HepG2 (cell line): Measurements from ENCODE around the gene PNLDC1. TPM values are rescaled to one million over a fixed set of nuclear protein-coding genes. Genes with fewer than 3 reads are reported as not detected.

Experiments used
- FOXP1 ChIP-seq, 2 experiments: fragments of 450-650 bp in 1 of 2; IDR thresholded peaks; 2 replicates each; pipeline ENCODE4 v1.6.1; 2017 to 2018; ENCODE audit warnings: antibody characterized with exemption in 1 of 2
- GZF1 ChIP-seq: sonication (generic); formaldehyde crosslinking; IDR thresholded peaks from 2 replicates; pipeline ENCODE4 v1.5.1; 2020; ENCODE audit warnings: mild to moderate bottlenecking, missing genetic modification reagents
- KLF13 ChIP-seq: sonication (generic); formaldehyde crosslinking; IDR thresholded peaks from 2 replicates; pipeline ENCODE4 v1.4.0; 2020; ENCODE audit warnings: mild to moderate bottlenecking, missing genetic modification reagents
- RBFOX2 ChIP-seq: fragments of 200-400 bp; formaldehyde crosslinking; IDR thresholded peaks from 2 replicates; pipeline ENCODE4 v1.6.1; 2017; ENCODE audit warnings: low read depth, mild to moderate bottlenecking, low read length
- SALL1 ChIP-seq: sonication (generic); formaldehyde crosslinking; IDR thresholded peaks from 2 replicates; pipeline ENCODE4 v1.8.0; 2022; ENCODE audit warnings: mild to moderate bottlenecking, missing genetic modification reagents
- SNAI1 ChIP-seq: sonication (generic); formaldehyde crosslinking; IDR thresholded peaks from 2 replicates; pipeline ENCODE4 v1.5.0; 2020; ENCODE audit warnings: mild to moderate bottlenecking, missing genetic modification reagents, borderline replicate concordance
- ZNF570 ChIP-seq: sonication (generic); formaldehyde crosslinking; IDR thresholded peaks from 2 replicates; pipeline ENCODE4 v1.4.0; 2020; ENCODE audit warnings: mild to moderate bottlenecking, missing genetic modification reagents, borderline replicate concordance
- ZNF737 ChIP-seq: sonication (generic); formaldehyde crosslinking; IDR thresholded peaks from 2 replicates; pipeline ENCODE4 v1.5.0; 2020; ENCODE audit warnings: missing genetic modification reagents, mild to moderate bottlenecking, borderline replicate concordance
- polyA plus RNA-seq, 8 experiments: library from polyadenylated mRNA; depleted of rRNA in 3 of 8; stranded (reverse) in 7 of 8; unstranded in 1 of 8; fragments of >200 nt; fragmentation: Illumina TruSeq in 4 of 8; extraction: Trizol in 4 of 8; gene quantifications; 2 replicates each; pipeline versions ENCODE4 v1.2.1 to v1.2.3, GENCODE V29; 2011 to 2016; ENCODE audit warnings: low read depth in 4 of 8, missing spikeins in 1 of 8, mixed read lengths in 1 of 8; ENCODE audit not compliant: insufficient read depth in 1 of 8
- total RNA-seq, 5 experiments: library from RNA; depleted of rRNA; stranded (reverse); fragments of >200 nt; fragmentation: Illumina TruSeq; extraction: Trizol; gene quantifications; 2 replicates each; pipeline ENCODE4 v1.2.3, GENCODE V29; 2016; ENCODE audit warnings: low read depth in 1 of 5
- TF ChIP-seq, protein P1 (sequence below), 2 experiments: sonication (generic) in 1 of 2; formaldehyde crosslinking in 1 of 2; IDR thresholded peaks; 2 replicates each; pipeline versions ENCODE4 v1.6.1 to v1.9.0; 2014 to 2022; ENCODE audit warnings: antibody characterized with exemption in 1 of 2, borderline replicate concordance in 1 of 2, inconsistent platforms in 1 of 2, low read depth in 1 of 2, missing genetic modification reagents in 1 of 2
- TF ChIP-seq, protein P2 (sequence below): sonication (generic); formaldehyde crosslinking; IDR thresholded peaks from 2 replicates; pipeline ENCODE4 v1.8.1; 2023; ENCODE audit warnings: mild to moderate bottlenecking, moderate library complexity, missing genetic modification reagents
- TF ChIP-seq, protein P3 (sequence below): sonication (generic); formaldehyde crosslinking; IDR thresholded peaks from 2 replicates; pipeline ENCODE4 v1.5.0; 2020; ENCODE audit warnings: missing genetic modification reagents
- TF ChIP-seq, protein P4 (sequence below): sonication (generic); formaldehyde crosslinking; IDR thresholded peaks from 2 replicates; pipeline ENCODE4 v1.4.0; 2020; ENCODE audit warnings: mild to moderate bottlenecking, missing genetic modification reagents
- TF ChIP-seq, protein P5 (sequence below): sonication (generic); formaldehyde crosslinking; IDR thresholded peaks from 2 replicates; pipeline ENCODE4 v1.5.0; 2020; ENCODE audit warnings: missing genetic modification reagents

Gene PNLDC1
- total and polyA plus RNA-seq, 2 of the 13 experiments (the other 11 are each of a cell fraction or from before 2014, with no cell fraction given) = not detected

DNA sequence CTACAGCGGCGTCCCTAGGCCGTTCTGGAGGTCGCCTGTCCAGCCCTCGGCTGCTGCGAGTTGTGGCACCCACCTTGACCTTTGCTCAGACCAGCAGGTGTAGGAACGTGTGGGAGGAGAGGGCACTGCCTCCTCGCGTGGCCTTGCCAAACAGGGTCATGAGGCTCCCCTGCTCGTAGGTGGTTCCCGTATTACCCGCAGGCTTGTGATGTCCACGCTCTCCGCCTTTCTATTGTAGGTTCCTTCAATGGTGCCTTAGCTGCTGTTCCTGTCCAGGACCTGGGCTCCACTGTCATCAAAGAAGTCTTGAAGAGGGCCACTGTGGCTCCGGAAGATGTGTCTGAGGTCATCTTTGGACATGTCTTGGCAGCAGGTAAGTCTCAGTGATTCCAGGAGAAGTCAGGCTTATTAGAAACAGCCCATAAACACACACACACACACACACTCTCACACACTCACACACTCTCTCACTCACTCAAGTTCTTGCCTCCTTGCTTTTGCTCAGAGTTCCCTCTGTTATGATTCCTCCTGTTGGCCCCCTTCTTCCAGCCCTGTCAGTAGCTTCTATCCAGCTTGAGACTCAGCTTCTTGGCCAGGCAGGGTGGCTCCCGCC lies 37.3 kb upstream of the PNLDC1 start (continued):
- TF ChIP-seq SNAI1 (CRISPR knock-in tag) = no peak
- TF ChIP-seq SALL1 (CRISPR knock-in tag) = peak; percentile 92
- TF ChIP-seq GZF1 (CRISPR knock-in tag) = no peak; the same call in 1 of the 2 replicates
- TF ChIP-seq RBFOX2 = no peak
- TF ChIP-seq, protein P1, sequence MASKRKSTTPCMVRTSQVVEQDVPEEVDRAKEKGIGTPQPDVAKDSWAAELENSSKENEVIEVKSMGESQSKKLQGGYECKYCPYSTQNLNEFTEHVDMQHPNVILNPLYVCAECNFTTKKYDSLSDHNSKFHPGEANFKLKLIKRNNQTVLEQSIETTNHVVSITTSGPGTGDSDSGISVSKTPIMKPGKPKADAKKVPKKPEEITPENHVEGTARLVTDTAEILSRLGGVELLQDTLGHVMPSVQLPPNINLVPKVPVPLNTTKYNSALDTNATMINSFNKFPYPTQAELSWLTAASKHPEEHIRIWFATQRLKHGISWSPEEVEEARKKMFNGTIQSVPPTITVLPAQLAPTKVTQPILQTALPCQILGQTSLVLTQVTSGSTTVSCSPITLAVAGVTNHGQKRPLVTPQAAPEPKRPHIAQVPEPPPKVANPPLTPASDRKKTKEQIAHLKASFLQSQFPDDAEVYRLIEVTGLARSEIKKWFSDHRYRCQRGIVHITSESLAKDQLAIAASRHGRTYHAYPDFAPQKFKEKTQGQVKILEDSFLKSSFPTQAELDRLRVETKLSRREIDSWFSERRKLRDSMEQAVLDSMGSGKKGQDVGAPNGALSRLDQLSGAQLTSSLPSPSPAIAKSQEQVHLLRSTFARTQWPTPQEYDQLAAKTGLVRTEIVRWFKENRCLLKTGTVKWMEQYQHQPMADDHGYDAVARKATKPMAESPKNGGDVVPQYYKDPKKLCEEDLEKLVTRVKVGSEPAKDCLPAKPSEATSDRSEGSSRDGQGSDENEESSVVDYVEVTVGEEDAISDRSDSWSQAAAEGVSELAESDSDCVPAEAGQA (IDR thresholded peaks at IDR 0.05; ENCODE audit: low read depth) = no peak
- TF ChIP-seq, protein P1 (CRISPR knock-in tag; IDR thresholded peaks at IDR 0.05; ENCODE audit: borderline replicate concordance) = no peak
- peak; percentile 97; the same call in 1 of the 2 replicates for TF ChIP-seq ZNF737 (CRISPR knock-in tag)
- TF ChIP-seq, protein P2, sequence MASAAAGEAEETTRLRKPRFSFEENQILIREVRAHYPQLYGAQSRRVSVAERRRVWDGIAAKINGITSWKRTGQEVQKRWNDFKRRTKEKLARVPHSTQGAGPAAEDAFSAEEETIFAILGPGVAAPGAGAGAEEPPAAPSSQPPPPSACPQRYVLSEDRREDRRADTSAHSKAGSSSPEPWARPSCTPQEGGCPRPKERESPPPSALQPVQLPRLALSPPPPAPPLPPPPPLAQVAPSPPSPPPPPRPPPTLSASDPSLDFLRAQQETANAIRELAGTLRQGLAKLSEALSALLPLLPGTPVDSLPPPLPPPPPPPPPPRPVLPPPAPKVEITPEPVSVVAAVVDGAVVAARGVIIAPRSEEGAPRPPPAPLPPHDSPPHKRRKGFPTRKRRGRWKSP (CRISPR knock-in tag) = no peak
- TF ChIP-seq, protein P3, sequence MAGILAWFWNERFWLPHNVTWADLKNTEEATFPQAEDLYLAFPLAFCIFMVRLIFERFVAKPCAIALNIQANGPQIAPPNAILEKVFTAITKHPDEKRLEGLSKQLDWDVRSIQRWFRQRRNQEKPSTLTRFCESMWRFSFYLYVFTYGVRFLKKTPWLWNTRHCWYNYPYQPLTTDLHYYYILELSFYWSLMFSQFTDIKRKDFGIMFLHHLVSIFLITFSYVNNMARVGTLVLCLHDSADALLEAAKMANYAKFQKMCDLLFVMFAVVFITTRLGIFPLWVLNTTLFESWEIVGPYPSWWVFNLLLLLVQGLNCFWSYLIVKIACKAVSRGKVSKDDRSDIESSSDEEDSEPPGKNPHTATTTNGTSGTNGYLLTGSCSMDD (CRISPR knock-in tag) = peak; percentile 87; the same call in 1 of the 2 replicates
- TF ChIP-seq FOXP1 (IDR thresholded peaks at IDR 0.05) = no peak
- TF ChIP-seq FOXP1 (CRISPR knock-in tag; IDR thresholded peaks at IDR 0.05) = no peak
- peak; percentile 94 for TF ChIP-seq KLF13 (CRISPR knock-in tag)
- TF ChIP-seq, protein P4, sequence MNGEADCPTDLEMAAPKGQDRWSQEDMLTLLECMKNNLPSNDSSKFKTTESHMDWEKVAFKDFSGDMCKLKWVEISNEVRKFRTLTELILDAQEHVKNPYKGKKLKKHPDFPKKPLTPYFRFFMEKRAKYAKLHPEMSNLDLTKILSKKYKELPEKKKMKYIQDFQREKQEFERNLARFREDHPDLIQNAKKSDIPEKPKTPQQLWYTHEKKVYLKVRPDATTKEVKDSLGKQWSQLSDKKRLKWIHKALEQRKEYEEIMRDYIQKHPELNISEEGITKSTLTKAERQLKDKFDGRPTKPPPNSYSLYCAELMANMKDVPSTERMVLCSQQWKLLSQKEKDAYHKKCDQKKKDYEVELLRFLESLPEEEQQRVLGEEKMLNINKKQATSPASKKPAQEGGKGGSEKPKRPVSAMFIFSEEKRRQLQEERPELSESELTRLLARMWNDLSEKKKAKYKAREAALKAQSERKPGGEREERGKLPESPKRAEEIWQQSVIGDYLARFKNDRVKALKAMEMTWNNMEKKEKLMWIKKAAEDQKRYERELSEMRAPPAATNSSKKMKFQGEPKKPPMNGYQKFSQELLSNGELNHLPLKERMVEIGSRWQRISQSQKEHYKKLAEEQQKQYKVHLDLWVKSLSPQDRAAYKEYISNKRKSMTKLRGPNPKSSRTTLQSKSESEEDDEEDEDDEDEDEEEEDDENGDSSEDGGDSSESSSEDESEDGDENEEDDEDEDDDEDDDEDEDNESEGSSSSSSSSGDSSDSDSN (CRISPR knock-in tag) = peak; percentile 7; the same call in 1 of the 2 replicates
- TF ChIP-seq, protein P5, sequence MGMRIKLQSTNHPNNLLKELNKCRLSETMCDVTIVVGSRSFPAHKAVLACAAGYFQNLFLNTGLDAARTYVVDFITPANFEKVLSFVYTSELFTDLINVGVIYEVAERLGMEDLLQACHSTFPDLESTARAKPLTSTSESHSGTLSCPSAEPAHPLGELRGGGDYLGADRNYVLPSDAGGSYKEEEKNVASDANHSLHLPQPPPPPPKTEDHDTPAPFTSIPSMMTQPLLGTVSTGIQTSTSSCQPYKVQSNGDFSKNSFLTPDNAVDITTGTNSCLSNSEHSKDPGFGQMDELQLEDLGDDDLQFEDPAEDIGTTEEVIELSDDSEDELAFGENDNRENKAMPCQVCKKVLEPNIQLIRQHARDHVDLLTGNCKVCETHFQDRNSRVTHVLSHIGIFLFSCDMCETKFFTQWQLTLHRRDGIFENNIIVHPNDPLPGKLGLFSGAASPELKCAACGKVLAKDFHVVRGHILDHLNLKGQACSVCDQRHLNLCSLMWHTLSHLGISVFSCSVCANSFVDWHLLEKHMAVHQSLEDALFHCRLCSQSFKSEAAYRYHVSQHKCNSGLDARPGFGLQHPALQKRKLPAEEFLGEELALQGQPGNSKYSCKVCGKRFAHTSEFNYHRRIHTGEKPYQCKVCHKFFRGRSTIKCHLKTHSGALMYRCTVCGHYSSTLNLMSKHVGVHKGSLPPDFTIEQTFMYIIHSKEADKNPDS (CRISPR knock-in tag) = peak; percentile 52; the same call in 1 of the 2 replicates
- no peak; the same call in 1 of the 2 replicates for TF ChIP-seq ZNF570
